SW 1271 (cell line): ENCODE measurements around the gene KIAA1217.
"Not testable (repeated sequence)": the region's sequence is repeated elsewhere in the genome, so short reads cannot be mapped to it uniquely, and the experiment has no call there.

Source experiments
- DNase-seq, 2 experiments: peaks; one replicate each; lab custom pipeline; 2025; lab: John Stamatoyannopoulos, UW

Gene KIAA1217

GRCh38 chr10:24465891-24466818, 257.2 kb downstream of the KIAA1217 start:
- DNase-seq = peak in 1 of 2 experiments; percentile 24

- DNase-seq = no peak
Observed at GRCh38 chr10:24467136-24467535, 258.2 kb downstream of the KIAA1217 start.

- DNase-seq = no peak
Observed at GRCh38 chr10:24467605-24468004, 258.7 kb downstream of the KIAA1217 start.

- DNase-seq = no peak
Observed at GRCh38 chr10:24468281-24468751, 259.4 kb downstream of the KIAA1217 start.

- no peak for DNase-seq
Observed at GRCh38 chr10:24469993-24470392, 261.1 kb downstream of the KIAA1217 start.

- DNase-seq = no peak
Observed at GRCh38 chr10:24475598-24475997, 266.7 kb downstream of the KIAA1217 start.

GRCh38 chr10:24476913-24477701, 268.2 kb downstream of the KIAA1217 start:
- DNase-seq = no peak

GRCh38 chr10:24477915-24478314, 269.0 kb downstream of the KIAA1217 start:
- no peak for DNase-seq

- DNase-seq = no peak
Observed at GRCh38 chr10:24479806-24480205, 270.9 kb downstream of the KIAA1217 start.

- no peak for DNase-seq
Observed at GRCh38 chr10:24480447-24480846, 271.5 kb downstream of the KIAA1217 start.

- no peak for DNase-seq
Observed at GRCh38 chr10:24481241-24481640, 272.3 kb downstream of the KIAA1217 start.

GRCh38 chr10:24482713-24483112, 273.8 kb downstream of the KIAA1217 start:
- DNase-seq = not testable (repeated sequence)

GRCh38 chr10:24483701-24484100, 274.8 kb downstream of the KIAA1217 start:
- peak; percentile 14 to 59 for DNase-seq

GRCh38 chr10:24484771-24485170, 275.8 kb downstream of the KIAA1217 start:
- no peak for DNase-seq

- DNase-seq = no peak
Observed at GRCh38 chr10:24485304-24485703, 276.4 kb downstream of the KIAA1217 start.

- DNase-seq = no peak
Observed at GRCh38 chr10:24488631-24489030, 279.7 kb downstream of the KIAA1217 start.

- DNase-seq = no peak
Observed at GRCh38 chr10:24493165-24493564, 284.2 kb downstream of the KIAA1217 start.

- DNase-seq = no peak
Observed at GRCh38 chr10:24494236-24494635, 285.3 kb downstream of the KIAA1217 start.

GRCh38 chr10:24494777-24495176, 285.8 kb downstream of the KIAA1217 start:
- no peak for DNase-seq

GRCh38 chr10:24495666-24496460, 286.9 kb downstream of the KIAA1217 start:
- DNase-seq = no peak

GRCh38 chr10:24496906-24497305, 288.0 kb downstream of the KIAA1217 start:
- no peak for DNase-seq
